Suppressor macrophage treated with lipopolysaccharide for 4 hours (primary cell): Measurements from ENCODE around the gene GNRH2.
"Not testable (repeated sequence)": the region's sequence is repeated elsewhere in the genome, so short reads cannot be mapped to it uniquely, and the experiment has no call there.

Source experiments
- DNase-seq: peaks from one replicate; pipeline ENCODE4 v3.0.0-alpha.2; 2020

Gene GNRH2

GRCh38 chr20:3043322-3043721 is at the start of gene GNRH2:
GNRH2 (plus strand) TSS chr20:3043622; CDS start chr20:3044415, 793 bp downstream.
- no peak for DNase-seq

- no peak for DNase-seq
Observed at GRCh38 chr20:2995796-2996195, 47.6 kb upstream of the GNRH2 start.

GRCh38 chr20:2998728-2999127 is 44.7 kb upstream of the GNRH2 start:
- no peak for DNase-seq

- peak; percentile 49 for DNase-seq
Observed at GRCh38 chr20:3000852-3001523, 42.4 kb upstream of the GNRH2 start.

- no peak for DNase-seq
Observed at GRCh38 chr20:3003416-3003815, 40.0 kb upstream of the GNRH2 start.

- DNase-seq = no peak
Observed at GRCh38 chr20:3010985-3011723, 32.3 kb upstream of the GNRH2 start.

- DNase-seq = no peak
Observed at GRCh38 chr20:3011752-3012151, 31.7 kb upstream of the GNRH2 start.

GRCh38 chr20:3013771-3014170 is 29.7 kb upstream of the GNRH2 start:
- DNase-seq = no peak

- no peak for DNase-seq
Observed at GRCh38 chr20:3014179-3014578, 29.2 kb upstream of the GNRH2 start.

GRCh38 chr20:3014662-3015061 is 28.8 kb upstream of the GNRH2 start:
- no peak for DNase-seq

- DNase-seq = not testable (repeated sequence)
Observed at GRCh38 chr20:3015302-3015701, 28.1 kb upstream of the GNRH2 start.

- no peak for DNase-seq
Observed at GRCh38 chr20:3021327-3021726, 22.1 kb upstream of the GNRH2 start.

- DNase-seq = no peak
Observed at GRCh38 chr20:3021777-3022176, 21.6 kb upstream of the GNRH2 start.

- not testable (repeated sequence) for DNase-seq
Observed at GRCh38 chr20:3022559-3023490, 20.6 kb upstream of the GNRH2 start.

- DNase-seq = no peak
Observed at GRCh38 chr20:3027987-3028386, 15.4 kb upstream of the GNRH2 start.

- DNase-seq = no peak
Observed at GRCh38 chr20:3031524-3032147, 11.8 kb upstream of the GNRH2 start.

- DNase-seq = no peak
Observed at GRCh38 chr20:3032624-3033023, 10.8 kb upstream of the GNRH2 start.

GRCh38 chr20:3037654-3038053 is 5.8 kb upstream of the GNRH2 start:
- no peak for DNase-seq

- no peak for DNase-seq
Observed at GRCh38 chr20:3038454-3038853, 5.0 kb upstream of the GNRH2 start.

GRCh38 chr20:3039426-3039825 is 4.0 kb upstream of the GNRH2 start:
- no peak for DNase-seq

- DNase-seq = no peak
Observed at GRCh38 chr20:3040086-3040485, 3.3 kb upstream of the GNRH2 start.

GRCh38 chr20:3041854-3042409 is 1.5 kb upstream of the GNRH2 start:
- DNase-seq = no peak

GRCh38 chr20:3042625-3043024 is 797 bp upstream of the GNRH2 start:
- no peak for DNase-seq
